ENCODE results near the gene GNPAT. TPM values are rescaled to one million over a fixed set of nuclear protein-coding genes. Genes with fewer than 3 reads are reported as not detected.

Gene GNPAT
- total RNA-seq: 36.7 TPM
- long read RNA-seq, transcript GNPAT-201 (16 exons, 2,643 nt): major isoform, 106 of 150 reads
- long read RNA-seq, partial matches to known transcripts: 12 of 150 reads
- long read RNA-seq, other reads (novel, unspliced or antisense): 27 of 150 reads

- Histone ChIP-seq H3K9me3 (no peaks in the 10 kb centered on the region), H3K4me1 (peaks cover 37% of the 10 kb centered on the region), H3K4me3 (peak within 1 kb of the TSS; percentile 66), H3K27me3 (ENCODE audit: low read depth) (no peaks in the 10 kb centered on the region), H3K27ac (peak within 1 kb of the TSS; percentile 89), H3K36me3 (peaks cover 28% of the 10 kb centered on the region)
- no peak for TF ChIP-seq CTCF (IDR thresholded peaks at IDR 0.05)
- ATAC-seq: peak; percentile 99
- intact Hi-C loops (cut with DNase I): no loop called here
- peak; percentile 91 for DNase-seq
These were observed at the start of gene GNPAT for GRCh38 chr1:231240883-231241735. TSS of gene GNPAT (plus strand) at chr1:231241212. CDS start at chr1:231241379, 167 bp downstream.

- H3K4me1 ChIP-seq: peaks cover 9% of the 10 kb centered on the region
- TF ChIP-seq CTCF (IDR thresholded peaks at IDR 0.05): no peak
- H3K9me3 ChIP-seq: no peaks in the 10 kb centered on the region
- no peaks in the 10 kb centered on the region for H3K27me3 ChIP-seq (ENCODE audit: low read depth)
- H3K36me3 ChIP-seq: no peaks in the 10 kb centered on the region
- intact Hi-C loops (cut with DNase I): no loop called here
- no peak overlapping the region for H3K27ac ChIP-seq
- DNase-seq: peak; percentile 67
- ATAC-seq: peak; percentile 79 to 84
- no peak overlapping the region for H3K4me3 ChIP-seq
These were observed 48.3 kb upstream of the GNPAT start for GRCh38 chr1:231192620-231193163.

GRCh38 chr1:231193710-231194340, 47.2 kb upstream of the GNPAT start:
- TF ChIP-seq CTCF (IDR thresholded peaks at IDR 0.05): no peak
- H3K27ac ChIP-seq: no peak overlapping the region
- ATAC-seq (peak in 1 of 2 donors; percentile 31), DNase-seq (no peak)
- no peaks in the 10 kb centered on the region for H3K36me3 ChIP-seq
- no peaks in the 10 kb centered on the region for H3K9me3 ChIP-seq
- no peaks in the 10 kb centered on the region for H3K27me3 ChIP-seq (ENCODE audit: low read depth)
- intact Hi-C loops (cut with DNase I): no loop called here
- no peak overlapping the region for H3K4me3 ChIP-seq
- peaks cover 9% of the 10 kb centered on the region for H3K4me1 ChIP-seq

GRCh38 chr1:231194476-231194842, 46.6 kb upstream of the GNPAT start:
- H3K9me3 ChIP-seq: no peaks in the 10 kb centered on the region
- H3K27me3 ChIP-seq (ENCODE audit: low read depth): no peaks in the 10 kb centered on the region
- TF ChIP-seq CTCF (IDR thresholded peaks at IDR 0.05): no peak
- no peak overlapping the region for H3K27ac ChIP-seq
- DNase-seq (no peak), ATAC-seq (no peak)
- peaks cover 9% of the 10 kb centered on the region for H3K4me1 ChIP-seq
- H3K4me3 ChIP-seq: no peak overlapping the region
- intact Hi-C loops (cut with DNase I): no loop called here
- no peaks in the 10 kb centered on the region for H3K36me3 ChIP-seq

- Histone ChIP-seq H3K36me3 (no peaks in the 10 kb centered on the region), H3K4me1 (peaks cover 9% of the 10 kb centered on the region), H3K9me3 (no peaks in the 10 kb centered on the region), H3K4me3 (no peak overlapping the region), H3K27ac (no peak overlapping the region), H3K27me3 (ENCODE audit: low read depth) (no peaks in the 10 kb centered on the region)
- intact Hi-C loops (cut with DNase I): no loop called here
- no peak for TF ChIP-seq CTCF (IDR thresholded peaks at IDR 0.05)
- ATAC-seq (peak; percentile 40 to 77), DNase-seq (no peak)
These were observed 46.0 kb upstream of the GNPAT start for GRCh38 chr1:231194843-231195516.
